Measurements from ENCODE around the gene EGFR.

- TF ChIP-seq CTCF (IDR thresholded peaks at IDR 0.05), result no peak
- no peak for TF ChIP-seq POLR2A (IDR thresholded peaks at IDR 0.05)
Measured at GRCh38 chr7:55033236-55033846, 14.5 kb downstream of the EGFR start.

Measured in lower leg skin (tissue), 3 donors.